HG03439 (cell line): ENCODE data around the gene RASAL2.
"Not testable (repeated sequence)": the region's sequence is repeated elsewhere in the genome, so short reads cannot be mapped to it uniquely, and the experiment has no call there.

ENCODE experiments used
- ATAC-seq: cut with Tn5 transposase; IDR thresholded peaks from one replicate; pipeline ENCODE4 v1.9.1; 2021; ENCODE audit warnings: mild to moderate bottlenecking, moderate library complexity; ENCODE audit not compliant: unreplicated experiment

Gene RASAL2

DNA sequence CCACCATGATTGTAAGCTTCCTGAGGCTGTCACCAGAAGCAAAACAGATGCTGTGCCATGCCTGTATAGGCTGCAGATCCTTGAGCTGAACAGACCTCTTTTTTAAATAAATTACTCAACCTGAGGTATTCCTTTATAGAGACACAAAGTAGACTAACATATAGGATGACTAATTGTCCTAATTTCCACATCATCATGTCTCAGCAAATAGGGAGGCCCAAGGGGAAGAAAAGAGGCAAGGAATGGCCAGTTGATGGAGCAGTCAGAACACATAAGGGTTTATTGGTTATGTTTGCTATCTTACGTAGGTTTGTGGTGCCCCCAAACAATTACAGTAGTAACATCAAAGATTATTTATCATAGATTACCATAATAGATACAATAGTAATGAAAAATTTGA lies 126.2 kb downstream of the RASAL2 start:
- no peak for ATAC-seq

DNA sequence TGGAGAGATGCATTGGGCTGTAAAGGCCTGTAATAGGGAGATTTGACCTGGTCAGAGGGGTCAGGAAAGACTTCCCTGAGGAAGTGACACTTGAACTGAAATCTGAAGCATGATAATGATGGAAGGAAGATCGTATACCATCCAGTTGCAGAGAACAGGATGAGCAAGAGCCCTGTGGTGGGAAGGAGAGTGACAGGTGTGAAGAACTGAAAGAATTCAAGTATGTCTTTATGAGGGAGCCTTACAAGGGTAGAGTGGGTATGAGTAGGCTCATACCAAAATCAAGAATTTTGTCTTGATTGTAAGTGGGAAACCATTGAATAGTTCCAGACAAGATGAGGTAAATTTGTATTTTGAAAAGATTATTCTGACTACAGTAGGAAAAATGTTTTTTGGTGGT lies 129.4 kb downstream of the RASAL2 start:
- ATAC-seq = no peak

DNA sequence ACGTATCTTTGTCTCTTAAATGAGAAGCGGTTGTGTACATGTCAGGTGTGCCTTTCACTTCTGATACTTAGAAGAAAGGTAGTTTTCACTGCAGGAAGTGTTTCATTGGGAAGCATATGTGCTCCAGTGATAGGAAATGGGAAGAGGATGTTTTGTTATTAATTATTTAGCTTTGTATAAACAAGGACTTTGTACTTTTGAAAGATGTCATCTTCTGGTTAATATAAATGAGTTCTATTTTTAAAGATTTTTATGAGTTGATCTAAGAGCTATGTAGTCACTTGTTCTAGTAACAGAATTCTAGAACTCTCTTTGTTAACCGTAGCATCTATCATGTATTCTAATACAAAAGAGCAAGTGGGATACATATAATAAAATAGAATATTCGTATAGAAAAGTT lies 130.5 kb downstream of the RASAL2 start:
- no peak for ATAC-seq

DNA sequence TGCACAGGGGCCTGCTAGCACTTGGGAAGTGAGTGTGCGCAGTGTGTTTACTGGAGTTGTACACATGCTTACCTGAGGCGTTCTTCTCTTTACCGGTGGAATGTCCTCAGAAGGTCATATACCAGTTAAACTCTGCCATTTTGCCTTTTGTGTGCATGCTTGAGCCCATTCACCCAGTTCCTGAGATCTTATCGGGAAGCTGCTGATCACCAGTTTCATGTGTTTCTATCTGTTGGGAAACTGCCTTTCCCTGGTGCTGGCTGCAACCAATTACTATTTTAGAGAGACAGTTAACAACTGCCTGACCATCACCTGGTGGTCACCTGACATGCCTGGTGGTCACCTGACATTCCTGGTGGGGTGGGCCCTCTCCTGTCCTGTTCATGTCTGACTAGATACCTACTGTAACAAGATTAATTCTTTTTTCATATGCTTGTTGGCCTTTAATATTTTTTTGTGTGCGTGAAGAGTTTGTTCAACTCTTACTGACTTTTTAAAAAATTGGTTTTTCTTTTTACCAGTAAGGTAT lies 137.0 kb downstream of the RASAL2 start:
- no peak for ATAC-seq

DNA sequence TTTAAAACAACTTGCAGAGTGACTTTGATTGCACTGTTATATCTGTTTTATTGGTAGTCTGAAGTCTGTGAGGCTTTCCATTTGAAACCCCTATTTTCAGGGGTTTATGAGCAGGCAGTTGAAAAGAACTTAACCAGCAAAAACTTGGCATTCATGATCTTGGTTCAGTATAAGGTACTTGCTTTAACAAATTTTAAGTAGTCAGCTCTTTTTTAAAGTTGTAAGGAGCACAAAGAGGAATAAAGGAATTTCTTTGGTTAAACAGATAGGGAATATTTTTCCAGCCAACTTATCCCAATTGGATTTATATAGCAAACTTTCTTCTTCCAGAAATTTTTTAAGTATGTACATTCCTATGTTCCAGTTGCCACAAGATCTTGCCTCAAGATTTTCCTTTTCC lies 138.2 kb downstream of the RASAL2 start:
- ATAC-seq = no peak

DNA sequence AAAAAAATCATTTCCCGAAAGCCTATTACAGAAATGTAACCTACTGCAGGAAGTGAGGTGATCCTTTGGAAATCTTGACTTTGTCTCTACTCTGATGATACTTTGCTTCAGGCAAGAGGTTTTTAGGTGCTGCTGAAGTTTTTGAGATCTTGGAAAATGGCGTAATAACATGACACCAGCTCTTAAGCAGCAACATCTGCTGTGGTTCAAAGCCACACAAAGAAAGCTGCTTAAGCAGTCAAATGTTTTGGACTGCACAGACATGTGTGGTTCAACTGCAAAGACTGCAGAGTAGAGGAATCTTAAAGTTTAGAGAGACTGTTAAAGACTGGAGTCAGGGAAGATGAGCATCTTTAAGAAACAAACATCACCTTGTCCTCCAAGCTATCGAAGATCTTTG lies 139.0 kb downstream of the RASAL2 start:
- no peak for ATAC-seq

DNA sequence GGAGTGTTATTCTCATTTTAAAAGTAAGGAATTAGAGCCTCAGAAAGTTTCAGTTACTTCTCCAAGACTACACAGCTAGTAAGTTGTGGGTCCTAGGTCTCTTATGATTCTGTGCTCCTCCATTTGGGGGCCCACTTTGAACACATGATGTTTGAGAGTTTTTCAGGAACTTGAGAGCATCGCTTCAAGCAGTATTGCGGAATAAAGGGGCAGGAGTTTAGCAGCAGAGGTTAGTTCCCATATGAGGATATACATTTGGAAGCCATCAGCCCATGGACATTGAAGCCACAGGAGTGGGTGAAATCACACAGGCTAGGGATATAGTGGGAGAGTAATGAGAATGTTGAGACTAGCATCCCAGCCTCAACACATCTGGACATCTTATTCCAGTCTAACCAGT lies 143.2 kb downstream of the RASAL2 start:
- ATAC-seq = no peak

DNA sequence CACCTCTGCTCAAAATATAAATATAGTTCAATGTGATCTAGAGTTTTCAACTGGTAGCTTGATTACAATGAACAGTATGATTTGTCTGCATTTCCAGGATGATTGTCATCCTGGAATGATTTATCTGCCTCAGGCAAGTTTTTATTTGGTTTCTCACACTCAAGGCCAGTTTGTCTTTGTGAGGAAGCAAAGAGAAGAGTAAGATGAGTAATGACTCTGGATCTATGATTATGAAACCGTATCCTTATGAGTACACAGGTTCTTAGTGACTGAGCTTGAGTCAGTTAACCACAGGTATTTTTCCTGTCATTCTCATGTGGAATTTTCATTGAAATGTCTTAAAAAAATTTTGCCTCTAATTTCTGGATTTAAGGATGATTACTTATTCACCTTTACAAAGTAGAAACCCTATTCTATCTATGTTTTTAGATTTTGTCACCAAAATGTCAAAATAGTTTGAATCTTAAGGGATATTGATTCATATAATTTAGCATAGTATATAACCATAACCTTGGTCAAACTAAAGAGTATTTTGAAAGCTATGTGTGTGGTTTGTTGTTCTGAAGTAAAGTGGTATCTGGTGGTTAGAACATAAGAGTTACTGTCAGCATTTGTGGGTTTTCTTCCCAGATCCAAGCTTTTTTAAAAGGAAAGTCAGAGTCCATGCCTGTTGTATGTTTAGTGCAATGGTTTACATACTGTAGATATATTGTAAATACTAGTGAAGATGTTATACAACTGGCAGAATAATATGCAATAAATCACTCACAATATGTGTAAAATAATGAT lies 145.0 kb downstream of the RASAL2 start:
- no peak for ATAC-seq

DNA sequence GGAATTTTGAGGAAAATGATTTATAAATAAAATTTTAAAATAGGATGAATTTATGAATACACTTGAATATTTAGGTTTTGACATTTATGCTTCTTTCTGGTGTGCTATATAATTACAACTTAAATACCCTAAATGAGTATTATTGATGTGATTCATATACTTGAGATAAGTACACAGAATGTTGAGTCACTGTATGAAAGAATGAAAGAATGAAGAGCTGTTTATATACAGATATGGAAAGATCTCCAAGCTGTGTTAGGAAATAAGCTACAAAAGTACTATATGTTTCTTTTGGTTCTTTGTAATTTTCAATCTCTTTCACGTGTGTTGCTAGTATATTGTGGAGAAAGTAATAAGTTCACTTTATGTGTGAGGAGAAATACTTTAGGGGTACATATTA lies 147.2 kb downstream of the RASAL2 start:
- ATAC-seq = no peak

DNA sequence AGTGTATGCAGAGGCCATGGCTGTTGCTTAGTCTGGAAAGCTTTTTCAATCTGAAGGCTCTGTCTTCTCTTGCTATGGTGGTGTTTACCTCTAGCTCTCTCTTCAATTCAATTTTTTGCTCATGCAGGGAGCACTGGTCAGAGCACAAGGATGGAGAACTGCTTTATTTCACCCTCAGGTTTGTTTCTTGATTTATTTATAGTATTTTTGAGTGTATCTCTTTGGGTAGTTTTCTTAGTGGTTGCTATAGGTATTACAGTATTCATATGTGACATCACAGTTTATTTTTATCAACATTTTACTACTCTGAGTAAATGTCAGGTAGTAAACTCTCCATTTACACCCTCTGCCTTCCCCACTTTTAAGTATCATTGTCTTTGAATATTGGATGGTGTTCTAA lies 147.9 kb downstream of the RASAL2 start:
- no peak for ATAC-seq

DNA sequence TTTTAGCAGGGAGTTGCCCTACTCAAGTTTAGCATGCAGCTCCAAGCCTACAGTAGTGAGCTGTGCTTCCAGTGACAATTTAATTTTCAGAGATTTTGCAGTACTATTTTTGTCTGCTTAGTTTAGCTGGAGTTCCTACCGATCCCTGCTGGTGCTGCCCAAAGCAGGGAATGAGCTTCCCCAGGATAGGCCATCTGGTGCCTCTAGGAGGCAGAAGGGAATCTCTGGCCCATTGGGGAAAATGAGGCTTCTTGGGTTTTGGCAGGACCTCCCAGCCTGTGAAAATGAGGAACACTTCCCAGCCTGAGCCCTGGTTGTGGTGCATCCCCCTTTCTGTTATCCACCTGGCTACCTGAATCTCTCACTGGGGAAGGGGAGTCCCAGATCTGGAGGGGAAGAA lies 149.2 kb downstream of the RASAL2 start:
- ATAC-seq = no peak

DNA sequence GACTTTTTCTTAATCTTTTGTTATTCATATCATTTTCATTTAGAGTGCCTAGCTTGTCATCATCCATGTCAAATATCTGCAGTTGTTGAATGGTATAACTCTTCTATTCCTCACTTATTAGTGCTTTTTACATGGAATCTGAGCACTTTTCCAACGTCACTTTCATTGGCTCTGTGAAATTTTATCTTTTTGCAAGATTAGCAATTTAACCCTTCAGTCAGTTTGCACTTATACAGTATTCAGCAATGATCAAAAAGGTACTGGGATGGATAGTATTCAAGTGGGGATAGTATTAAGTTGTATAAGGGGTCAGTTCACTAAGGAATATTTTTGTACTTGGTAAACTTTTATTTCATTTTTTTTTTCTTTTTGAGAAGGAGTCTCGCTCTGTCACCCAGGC lies 150.0 kb downstream of the RASAL2 start:
- no peak for ATAC-seq

DNA sequence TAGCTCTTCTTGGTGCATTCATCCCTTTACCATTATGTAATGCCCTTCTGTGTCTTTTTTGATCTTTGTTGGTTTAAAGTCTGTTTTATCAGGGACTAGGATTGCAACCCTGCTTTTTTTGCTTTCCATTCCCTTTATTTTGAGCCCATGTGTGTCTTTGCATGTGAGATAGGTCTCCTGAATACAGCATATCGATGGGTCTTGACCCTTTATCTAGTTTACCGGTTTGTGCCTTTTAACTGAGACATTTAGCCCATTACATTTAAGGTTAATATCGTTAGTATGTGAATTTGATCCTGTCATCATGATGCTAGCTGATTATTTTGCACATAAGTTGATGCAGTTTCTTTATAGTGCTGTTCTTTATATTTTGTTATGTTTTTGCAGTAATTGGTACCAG lies 154.4 kb downstream of the RASAL2 start:
- not testable (repeated sequence) for ATAC-seq

DNA sequence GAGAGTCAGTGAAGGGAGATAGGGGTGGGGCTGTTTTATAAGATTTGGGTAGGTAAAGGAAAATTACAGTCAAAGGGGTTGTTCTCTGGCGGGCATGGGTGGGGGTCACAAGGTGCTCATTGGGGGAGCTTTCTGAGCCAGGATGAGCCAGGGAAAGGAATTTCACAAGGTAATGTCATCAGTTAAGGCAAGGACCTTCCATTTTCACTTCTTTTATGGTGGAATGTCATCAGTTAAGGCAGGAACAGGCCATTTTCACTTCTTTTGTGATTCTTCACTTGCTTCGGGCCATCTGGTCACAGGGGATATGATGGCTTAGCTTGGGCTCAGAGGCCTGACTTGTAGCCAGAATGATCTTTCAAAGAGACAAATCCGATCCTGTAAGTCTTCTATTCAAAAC lies 159.7 kb downstream of the RASAL2 start:
- ATAC-seq = not testable (repeated sequence)

DNA sequence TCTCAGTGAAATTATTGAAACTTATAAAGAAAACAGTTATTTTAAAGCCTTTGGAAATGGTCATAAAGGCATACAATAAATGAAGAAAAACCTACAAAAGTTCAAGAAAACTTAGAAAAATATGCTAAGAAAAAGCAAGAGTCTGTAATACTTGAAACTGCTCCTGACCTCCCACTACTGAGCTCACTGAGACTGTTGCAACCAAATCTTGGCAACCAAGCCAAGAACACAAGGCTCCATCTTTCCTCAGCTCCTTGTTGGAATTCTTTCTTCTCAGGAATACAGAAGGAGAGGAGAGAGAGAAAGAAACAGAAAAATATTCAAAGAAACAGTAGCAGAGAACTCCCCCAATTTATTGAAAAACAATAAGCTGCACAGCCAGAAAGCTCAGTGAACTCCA lies 160.5 kb downstream of the RASAL2 start:
- ATAC-seq = no peak

DNA sequence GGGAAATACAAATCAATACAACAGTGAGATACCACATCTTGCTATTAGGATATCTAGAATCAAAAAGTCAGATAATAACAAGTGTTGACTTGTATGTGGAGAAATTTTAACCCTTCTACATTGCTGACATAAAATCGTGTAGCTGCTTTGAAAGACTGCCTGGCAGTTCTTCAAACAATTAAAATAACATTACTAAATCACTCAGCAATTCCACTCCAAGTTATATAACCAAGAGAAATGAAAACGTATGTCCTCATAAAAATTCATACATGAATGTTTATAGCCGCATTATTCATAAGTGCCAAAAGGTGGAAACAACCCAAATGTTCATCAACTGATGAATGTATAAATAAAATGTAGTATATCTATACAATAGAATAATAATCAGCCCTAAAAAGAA lies 164.6 kb downstream of the RASAL2 start:
- no peak for ATAC-seq

DNA sequence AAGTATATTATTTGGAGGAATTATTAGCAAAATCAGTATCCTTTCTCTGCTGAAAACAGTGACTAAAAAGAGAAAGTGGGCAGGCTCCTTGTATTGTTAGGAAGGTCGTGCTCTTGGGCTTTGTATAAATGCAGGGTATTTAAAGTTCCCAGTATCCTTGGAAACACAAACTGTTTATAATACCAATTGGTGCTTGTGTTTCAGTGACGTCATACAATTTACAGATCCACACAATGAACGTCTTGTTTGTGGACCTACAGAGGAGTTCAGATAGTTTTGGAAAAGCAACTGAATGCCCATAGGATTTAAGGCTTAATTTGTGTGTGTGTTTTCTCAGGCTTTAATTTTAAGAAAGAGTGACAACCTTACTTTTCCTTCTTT lies 168.2 kb downstream of the RASAL2 start:
- ATAC-seq = no peak

DNA sequence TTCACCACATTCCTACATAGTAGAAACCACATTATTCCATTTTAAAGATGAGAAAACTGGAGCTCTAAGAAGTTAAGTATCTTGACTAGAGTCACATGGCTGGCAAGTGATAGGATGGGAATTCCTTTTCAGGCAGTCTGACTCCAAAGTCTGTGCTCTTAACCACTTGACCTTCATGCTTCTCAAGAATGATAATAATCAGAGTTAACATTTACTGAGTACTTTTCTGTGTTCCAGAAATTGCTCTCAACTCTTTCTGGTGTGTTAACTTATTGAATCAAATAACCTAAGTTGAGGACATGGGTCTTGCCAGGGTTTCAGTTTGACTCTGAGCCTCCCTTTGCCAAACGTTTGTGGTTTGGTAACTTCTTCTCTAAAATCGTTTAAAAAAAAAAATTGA lies 169.4 kb downstream of the RASAL2 start:
- ATAC-seq = no peak

DNA sequence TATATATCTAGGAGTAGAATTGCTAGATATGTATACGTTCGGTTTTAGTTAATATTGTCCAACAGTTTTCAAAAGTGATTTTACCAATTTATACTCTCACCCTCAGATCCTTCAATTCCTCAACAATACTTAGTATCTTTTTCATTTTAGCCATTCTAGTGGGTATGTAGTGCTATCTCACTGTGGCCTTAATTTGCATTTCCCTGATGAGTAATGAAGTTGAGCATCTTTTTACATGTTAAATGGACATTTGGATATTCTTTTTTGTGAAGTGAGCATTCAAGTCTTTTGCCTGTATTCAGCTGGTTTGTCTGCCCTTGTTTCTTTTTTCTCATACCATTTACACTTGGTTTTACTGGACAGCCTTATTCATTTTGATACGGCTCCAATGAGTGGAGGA lies 172.2 kb downstream of the RASAL2 start:
- ATAC-seq = no peak

DNA sequence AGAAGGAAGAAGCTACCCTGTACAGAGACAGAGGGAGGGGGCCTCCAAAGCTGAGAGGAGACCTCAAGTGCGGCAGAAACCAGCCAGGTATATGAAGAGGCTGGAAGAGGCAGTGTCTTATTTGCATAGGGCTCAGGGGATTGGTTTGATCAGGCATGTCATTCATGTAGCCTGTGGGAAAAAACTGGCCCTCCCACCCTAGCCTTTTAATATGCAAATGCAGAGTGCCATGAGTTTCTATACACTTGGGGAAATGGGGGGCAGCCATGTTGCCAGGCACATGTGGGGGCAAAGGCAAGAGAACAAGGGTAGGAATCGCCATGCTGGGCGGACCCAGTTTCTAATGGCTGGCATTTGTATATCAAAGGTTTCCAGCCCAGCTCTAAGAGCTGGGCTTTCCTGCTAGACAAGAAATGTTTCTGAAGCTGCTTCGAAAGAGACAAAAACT lies 172.7 kb downstream of the RASAL2 start:
- no peak for ATAC-seq

DNA sequence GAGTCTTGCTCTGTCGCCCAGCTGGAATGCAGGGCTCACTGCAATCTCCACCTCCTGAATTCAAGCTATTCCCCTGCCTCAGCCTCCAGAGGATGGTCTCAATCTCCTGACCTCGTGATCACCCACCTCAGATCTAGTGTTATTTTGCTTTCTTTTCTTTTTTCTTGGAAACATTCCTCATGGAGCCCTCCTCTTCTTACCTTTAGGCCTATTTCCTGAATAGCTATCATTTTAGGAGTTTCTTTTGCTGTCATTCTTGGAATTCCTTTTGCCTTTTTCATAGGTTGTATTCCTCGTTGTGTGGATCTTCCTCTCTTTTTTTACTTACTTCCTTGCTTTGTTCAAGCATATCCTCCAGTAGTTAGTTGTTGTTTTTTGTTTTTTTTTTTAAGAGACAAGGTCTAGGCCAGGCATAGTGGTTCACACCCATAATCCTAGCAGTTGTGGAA lies 173.8 kb downstream of the RASAL2 start:
- no peak for ATAC-seq

DNA sequence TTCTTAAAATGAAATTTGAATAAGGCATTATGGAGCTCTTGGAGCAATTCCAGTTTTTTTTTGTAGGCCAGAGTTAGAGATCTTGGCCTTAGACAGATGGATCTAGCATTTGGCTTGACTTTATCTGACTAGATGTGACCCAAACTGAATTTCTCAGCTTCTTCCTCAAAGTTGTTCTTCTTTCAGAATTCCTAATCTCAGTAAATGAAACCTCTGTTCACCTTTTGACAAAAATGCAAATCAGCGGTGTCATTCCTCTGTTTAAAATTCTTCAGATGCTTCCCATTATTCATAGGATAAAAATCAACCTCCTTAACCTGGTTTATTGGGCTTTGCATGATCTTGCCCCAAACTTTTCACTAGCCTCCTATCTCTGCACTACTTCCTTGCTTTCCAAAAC lies 177.6 kb downstream of the RASAL2 start:
- no peak for ATAC-seq
